ENCODE results near the gene GTF2F2. TPM values are rescaled to one million over a fixed set of nuclear protein-coding genes. Genes with fewer than 3 reads are reported as not detected.
"Not testable (repeated sequence)": the region's sequence is repeated elsewhere in the genome, so short reads cannot be mapped to it uniquely, and the experiment has no call there.

Gene GTF2F2
- total RNA-seq, 2 experiments from 2014 or later, result 25.4 to 26.0 TPM

DNA sequence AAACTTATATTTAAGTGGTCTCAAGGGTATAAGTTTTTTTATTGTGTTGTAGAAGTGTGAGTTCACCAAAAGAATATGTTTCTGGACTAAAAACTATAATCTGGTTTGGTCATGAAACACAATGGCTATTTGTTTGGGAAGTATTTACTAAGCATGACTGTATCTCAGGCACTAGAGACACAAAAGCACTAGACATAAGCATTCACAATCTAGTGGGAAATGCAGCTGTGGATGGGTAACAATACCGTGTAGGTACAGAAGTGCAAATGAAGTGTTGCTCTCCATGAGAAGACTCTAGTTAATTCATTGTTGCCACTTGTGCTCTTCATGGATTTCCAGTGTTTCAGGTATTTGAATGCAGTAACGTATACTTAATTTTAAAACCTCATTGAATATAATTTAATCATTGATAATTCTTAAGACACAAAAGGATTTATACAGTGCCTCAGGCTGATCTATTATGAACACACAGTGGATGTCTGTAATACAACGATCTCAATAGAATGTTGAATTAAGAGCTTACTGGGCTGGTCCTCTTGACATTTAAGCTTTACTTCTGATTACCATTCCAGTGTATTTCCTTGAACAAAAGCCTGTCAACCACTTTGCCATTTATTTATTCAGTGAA is 169.7 kb downstream of the GTF2F2 start:
- H3K36me3 Mint-ChIP-seq, result peaks cover 9% of the 10 kb centered on the region
- no peaks in the 10 kb centered on the region for H3K9me3 Mint-ChIP-seq
- intact Hi-C loops (cut with micrococcal nuclease), result no loop called here
- no peak overlapping the region for H3K4me3 Mint-ChIP-seq
- H3K4me1 Mint-ChIP-seq (ENCODE audit: low read depth), result no peaks in the 10 kb centered on the region
- no peak for DNase-seq
- ChIA-PET CTCF (interaction anchor here (0.9 to 1.3 kb wide), 2 partner anchors 242 to 243 kb away, joined by 3 to 5 read pairs; no protein-coding TSS in a partner anchor), POLR2A (no interaction called here)
- H3K27me3 Mint-ChIP-seq, result no peaks in the 10 kb centered on the region
- H3K27ac Mint-ChIP-seq, result no peak overlapping the region

DNA sequence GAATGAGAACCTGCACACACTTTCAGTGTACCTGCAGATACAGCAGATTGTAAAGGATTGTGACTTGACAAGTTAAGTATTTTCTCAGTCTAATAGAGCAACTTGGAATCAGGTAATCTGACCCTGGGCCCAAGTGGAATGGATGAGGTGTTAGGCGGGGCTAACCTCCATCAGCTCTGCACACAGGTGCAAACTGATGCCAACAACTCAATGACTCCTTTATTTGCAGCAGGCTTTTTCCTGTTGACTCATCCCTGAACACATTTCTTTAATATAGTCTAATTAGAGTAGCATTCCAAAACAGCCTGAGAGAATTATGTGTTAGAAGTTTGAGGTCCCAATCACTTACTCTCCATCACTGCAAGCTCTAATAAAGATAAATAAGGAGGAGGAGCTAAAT is 171.9 kb downstream of the GTF2F2 start:
- DNase-seq, result no peak
- Mint-ChIP-seq H3K9me3 (no peaks in the 10 kb centered on the region), H3K27me3 (no peaks in the 10 kb centered on the region), H3K4me3 (no peak overlapping the region), H3K36me3 (peaks cover 8% of the 10 kb centered on the region), H3K4me1 (ENCODE audit: low read depth) (peaks cover 15% of the 10 kb centered on the region), H3K27ac (no peak overlapping the region)
- intact Hi-C loops (cut with micrococcal nuclease), result no loop called here
- CTCF ChIA-PET, result interaction anchor here (1.2 to 1.6 kb wide), 2 partner anchors 11 to 17 kb away, joined by 5 to 6 read pairs; no protein-coding TSS in a partner anchor
- POLR2A ChIA-PET, result no interaction called here

DNA sequence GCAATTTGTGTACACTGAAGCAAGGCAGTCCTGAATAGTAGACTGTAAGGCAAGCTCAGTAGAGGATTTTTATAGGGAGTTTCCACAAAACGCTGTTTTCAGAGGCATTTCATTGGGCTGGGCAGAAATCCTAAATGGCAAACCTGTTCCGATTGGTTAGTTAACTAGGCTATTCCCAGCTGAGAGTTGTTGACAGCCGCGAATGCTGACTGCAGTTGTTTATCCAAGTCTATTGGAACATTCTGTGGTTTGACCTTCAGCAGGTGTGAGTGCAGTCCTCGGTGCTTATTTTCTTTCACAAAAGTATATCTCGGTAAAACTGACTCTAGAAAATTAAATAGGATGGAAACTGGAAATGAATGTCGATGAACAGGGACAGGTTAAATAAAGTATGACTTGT is 175.2 kb downstream of the GTF2F2 start:
- POLR2A ChIA-PET, result no interaction called here
- H3K27ac Mint-ChIP-seq, result no peak overlapping the region
- no peak overlapping the region for H3K4me3 Mint-ChIP-seq
- DNase-seq, result no peak
- H3K27me3 Mint-ChIP-seq, result no peaks in the 10 kb centered on the region
- CTCF ChIA-PET, result no interaction called here
- intact Hi-C loops (cut with micrococcal nuclease), result no loop called here
- H3K9me3 Mint-ChIP-seq, result no peaks in the 10 kb centered on the region
- peaks cover 4% of the 10 kb centered on the region for H3K36me3 Mint-ChIP-seq
- H3K4me1 Mint-ChIP-seq (ENCODE audit: low read depth), result peaks cover 37% of the 10 kb centered on the region

- intact Hi-C loops (cut with micrococcal nuclease), result no loop called here
- POLR2A ChIA-PET, result no interaction called here
- Mint-ChIP-seq H3K27me3 (peaks cover under 1% of the 10 kb centered on the region), H3K4me1 (ENCODE audit: low read depth) (peaks cover 37% of the 10 kb centered on the region), H3K27ac (no peak overlapping the region), H3K9me3 (no peaks in the 10 kb centered on the region), H3K36me3 (peaks cover 4% of the 10 kb centered on the region), H3K4me3 (no peak overlapping the region)
- DNase-seq, result no peak
- CTCF ChIA-PET, result no interaction called here
Measured at GRCh38 chr13:45296259-45296658, 175.9 kb downstream of the GTF2F2 start.

DNA sequence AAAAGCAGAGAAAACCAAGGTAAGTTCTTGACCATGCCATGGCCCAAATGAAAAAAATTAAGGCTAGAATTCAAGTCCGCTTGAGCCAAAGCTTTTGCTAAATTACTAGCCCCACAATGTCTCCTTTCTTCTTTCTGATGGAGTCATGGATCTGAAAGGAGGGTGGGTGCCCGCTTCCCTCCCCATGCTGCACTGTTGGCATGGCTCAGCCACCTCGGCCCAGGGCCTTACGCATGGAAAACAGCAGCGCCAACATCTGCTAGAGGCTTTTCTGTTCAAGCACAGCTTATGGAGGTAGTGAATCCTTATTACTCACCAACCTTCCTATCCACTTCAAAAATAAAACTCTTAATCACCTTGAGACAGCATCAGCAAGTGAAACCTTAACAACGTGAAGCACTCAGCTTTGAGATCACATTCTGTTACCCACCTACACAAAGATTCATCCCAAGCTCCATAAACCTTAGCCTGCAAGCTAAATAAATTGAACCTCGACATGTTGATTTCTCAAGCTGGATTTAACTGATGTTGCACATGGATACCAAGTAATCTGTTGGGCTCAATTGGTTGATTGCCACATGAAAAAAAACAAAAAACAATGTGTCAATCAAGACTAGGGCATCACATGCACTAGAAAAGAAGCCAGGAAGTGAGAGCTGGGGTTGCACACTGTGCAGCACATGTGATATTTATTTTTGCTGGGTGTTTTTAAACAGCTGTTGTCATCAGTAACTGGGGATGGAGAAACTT is 177.3 kb downstream of the GTF2F2 start:
- peak; percentile 45 for DNase-seq
- CTCF ChIA-PET, result interaction anchor here (0.6 to 4.1 kb wide), 6 partner anchors 12 to 644 kb away, joined by 3 to 38 read pairs (median 4); no protein-coding TSS in a partner anchor
- Mint-ChIP-seq H3K4me3 (no peak overlapping the region), H3K4me1 (ENCODE audit: low read depth) (peaks cover 37% of the 10 kb centered on the region), H3K36me3 (peaks cover 4% of the 10 kb centered on the region), H3K27ac (peak overlapping the region; percentile 46), H3K9me3 (no peaks in the 10 kb centered on the region), H3K27me3 (peaks cover 5% of the 10 kb centered on the region)
- intact Hi-C loops (cut with micrococcal nuclease), result loop anchor here (1.0 kb wide), 2 partner anchors 12 to 248 kb away; no protein-coding TSS in a partner anchor
- POLR2A ChIA-PET, result interaction anchor here (0.8 to 1.0 kb wide), 3 partner anchors 40 to 242 kb away, joined by 3 read pairs; no protein-coding TSS in a partner anchor

GRCh38 chr13:45298206-45298505 is 177.8 kb downstream of the GTF2F2 start:
- H3K4me1 Mint-ChIP-seq (ENCODE audit: low read depth), result peaks cover 37% of the 10 kb centered on the region
- H3K27me3 Mint-ChIP-seq, result peaks cover 6% of the 10 kb centered on the region
- H3K9me3 Mint-ChIP-seq, result no peaks in the 10 kb centered on the region
- H3K36me3 Mint-ChIP-seq, result peaks cover 4% of the 10 kb centered on the region
- no peak for DNase-seq
- peak overlapping the region; percentile 46 for H3K27ac Mint-ChIP-seq
- ChIA-PET POLR2A (interaction anchor here (1.0 kb wide), 2 partner anchors 39 to 243 kb away, joined by 3 read pairs; no protein-coding TSS in a partner anchor), CTCF (interaction anchor here (0.6 to 4.1 kb wide), 6 partner anchors 11 to 644 kb away, joined by 3 to 38 read pairs (median 4); no protein-coding TSS in a partner anchor)
- intact Hi-C loops (cut with micrococcal nuclease), result no loop called here
- H3K4me3 Mint-ChIP-seq, result no peak overlapping the region

GRCh38 chr13:45298550-45298949 is 178.2 kb downstream of the GTF2F2 start:
- H3K9me3 Mint-ChIP-seq; DNase-seq; H3K4me3 Mint-ChIP-seq; H3K36me3 Mint-ChIP-seq; H3K27me3 Mint-ChIP-seq; intact Hi-C loops (cut with micrococcal nuclease): not testable (repeated sequence)
- POLR2A ChIA-PET, result interaction anchor here (1.0 kb wide), 1 partner anchor 243 kb away, joined by 3 read pairs; no protein-coding TSS in a partner anchor
- Mint-ChIP-seq H3K4me1 (ENCODE audit: low read depth) (peaks cover 37% of the 10 kb centered on the region), H3K27ac (peak overlapping the region; percentile 46)
- CTCF ChIA-PET, result interaction anchor here (1.4 to 4.1 kb wide), 4 partner anchors 10 to 251 kb away, joined by 4 to 38 read pairs (median 14); no protein-coding TSS in a partner anchor

GRCh38 chr13:45299194-45299593 is 178.9 kb downstream of the GTF2F2 start:
- peaks cover 37% of the 10 kb centered on the region for H3K4me1 Mint-ChIP-seq (ENCODE audit: low read depth)
- no peak overlapping the region for H3K27ac Mint-ChIP-seq
- CTCF ChIA-PET, result interaction anchor here (2.7 to 4.1 kb wide), 2 partner anchors 9 to 251 kb away, joined by 15 to 38 read pairs; no protein-coding TSS in a partner anchor

DNA sequence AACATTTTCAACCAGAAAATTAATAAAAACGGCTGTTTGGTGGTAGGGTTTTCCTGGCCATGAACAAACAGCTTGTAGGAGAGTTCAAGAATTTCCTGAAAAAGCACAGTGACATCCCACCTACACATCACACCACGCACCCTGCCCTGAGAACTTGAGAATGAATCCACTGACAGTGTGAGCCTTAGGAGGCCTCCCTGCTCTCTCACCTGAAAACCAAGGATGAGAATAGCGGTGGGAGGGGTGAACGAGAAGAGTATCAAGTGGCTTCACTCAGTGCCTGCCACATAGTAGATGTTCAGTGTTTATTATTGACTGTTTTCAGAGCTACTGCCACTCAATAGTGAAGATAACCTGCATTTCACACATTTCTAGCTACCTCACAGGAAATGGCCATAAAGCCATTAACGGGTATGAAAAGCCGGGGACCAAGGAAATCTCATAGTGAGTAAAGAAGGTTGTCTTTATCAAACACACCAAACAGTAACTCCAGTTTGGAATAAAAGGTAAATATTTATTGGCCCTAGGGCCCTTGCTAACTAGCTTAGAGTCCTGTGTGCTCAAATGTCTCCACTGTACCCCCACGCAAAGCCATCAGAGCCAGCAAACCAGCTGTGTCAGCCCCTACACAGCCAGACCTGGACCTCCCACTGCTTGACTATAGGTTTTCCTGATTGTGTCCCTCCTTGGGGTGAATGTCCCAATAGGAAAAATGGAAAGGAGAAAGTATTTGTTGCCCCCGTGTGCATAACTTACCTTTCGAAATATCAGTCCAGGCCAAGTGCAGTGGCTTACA is 180.1 kb downstream of the GTF2F2 start:
- Mint-ChIP-seq H3K27ac (no peak overlapping the region), H3K36me3 (peaks cover 4% of the 10 kb centered on the region), H3K4me3 (no peak overlapping the region), H3K4me1 (ENCODE audit: low read depth) (peaks cover 37% of the 10 kb centered on the region), H3K27me3 (peaks cover 6% of the 10 kb centered on the region), H3K9me3 (no peaks in the 10 kb centered on the region)
- DNase-seq, result no peak
- CTCF ChIA-PET, result interaction anchor here (2.7 to 4.1 kb wide), 2 partner anchors 8 to 252 kb away, joined by 15 to 38 read pairs; no protein-coding TSS in a partner anchor
- intact Hi-C loops (cut with micrococcal nuclease), result no loop called here
- POLR2A ChIA-PET, result no interaction called here

More at GRCh38 chr13:45299194-45299593, 178.9 kb downstream of the GTF2F2 start:
- POLR2A ChIA-PET, result no interaction called here
- Mint-ChIP-seq H3K9me3 (no peaks in the 10 kb centered on the region), H3K27me3 (peaks cover 6% of the 10 kb centered on the region), H3K36me3 (peaks cover 4% of the 10 kb centered on the region), H3K4me3 (no peak overlapping the region)
- DNase-seq, result no peak
- intact Hi-C loops (cut with micrococcal nuclease), result no loop called here

GRCh38 chr13:45301263-45301662 is 181.0 kb downstream of the GTF2F2 start:
- intact Hi-C loops (cut with micrococcal nuclease), result no loop called here
- H3K27me3 Mint-ChIP-seq, result peaks cover 6% of the 10 kb centered on the region
- CTCF ChIA-PET, result interaction anchor here (2.7 kb wide), 1 partner anchor 7 kb away, joined by 15 read pairs; no protein-coding TSS in a partner anchor

DNA sequence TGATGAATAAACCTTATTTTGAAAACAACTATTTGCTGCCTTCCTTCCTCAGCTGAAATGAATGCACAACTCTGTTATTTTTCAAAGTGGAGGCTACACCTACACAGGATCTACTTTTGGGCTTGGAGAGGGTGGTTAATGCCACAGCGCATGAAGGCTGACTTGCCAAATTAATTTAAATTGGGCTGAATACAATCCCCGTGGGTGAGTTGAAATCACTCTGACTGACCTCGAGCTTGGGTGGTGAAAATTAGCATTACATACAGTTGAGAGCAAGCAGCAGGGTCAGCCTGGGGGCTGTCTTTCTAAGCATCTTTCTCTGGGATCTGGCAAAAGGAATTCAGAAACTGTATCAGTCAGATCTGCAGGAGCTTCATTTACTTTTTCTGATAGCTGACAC is 182.2 kb downstream of the GTF2F2 start:
- peaks cover 19% of the 10 kb centered on the region for H3K4me1 Mint-ChIP-seq (ENCODE audit: low read depth)
- H3K36me3 Mint-ChIP-seq, result no peaks in the 10 kb centered on the region
- CTCF ChIA-PET, result interaction anchor here (0.6 to 2.3 kb wide), 4 partner anchors 21 to 291 kb away, joined by 3 to 15 read pairs (median 4); no protein-coding TSS in a partner anchor
- H3K27ac Mint-ChIP-seq, result no peak overlapping the region
- intact Hi-C loops (cut with micrococcal nuclease), result no loop called here
- POLR2A ChIA-PET, result no interaction called here
- no peak for DNase-seq
- H3K27me3 Mint-ChIP-seq, result peaks cover 6% of the 10 kb centered on the region
- no peak overlapping the region for H3K4me3 Mint-ChIP-seq
- H3K9me3 Mint-ChIP-seq, result no peaks in the 10 kb centered on the region

More at GRCh38 chr13:45301263-45301662, 181.0 kb downstream of the GTF2F2 start:
- DNase-seq, result no peak
- Mint-ChIP-seq H3K27ac (no peak overlapping the region), H3K9me3 (no peaks in the 10 kb centered on the region), H3K36me3 (peaks cover 4% of the 10 kb centered on the region), H3K4me3 (no peak overlapping the region), H3K4me1 (ENCODE audit: low read depth) (peaks cover 31% of the 10 kb centered on the region)
- POLR2A ChIA-PET, result no interaction called here

All from activated CD4-positive, alpha-beta memory T cell treated with anti-CD3 and anti-CD28 coated beads for 36 hours (primary cell).